ENCODE results near the gene LAMA3.

Gene LAMA3

DNA sequence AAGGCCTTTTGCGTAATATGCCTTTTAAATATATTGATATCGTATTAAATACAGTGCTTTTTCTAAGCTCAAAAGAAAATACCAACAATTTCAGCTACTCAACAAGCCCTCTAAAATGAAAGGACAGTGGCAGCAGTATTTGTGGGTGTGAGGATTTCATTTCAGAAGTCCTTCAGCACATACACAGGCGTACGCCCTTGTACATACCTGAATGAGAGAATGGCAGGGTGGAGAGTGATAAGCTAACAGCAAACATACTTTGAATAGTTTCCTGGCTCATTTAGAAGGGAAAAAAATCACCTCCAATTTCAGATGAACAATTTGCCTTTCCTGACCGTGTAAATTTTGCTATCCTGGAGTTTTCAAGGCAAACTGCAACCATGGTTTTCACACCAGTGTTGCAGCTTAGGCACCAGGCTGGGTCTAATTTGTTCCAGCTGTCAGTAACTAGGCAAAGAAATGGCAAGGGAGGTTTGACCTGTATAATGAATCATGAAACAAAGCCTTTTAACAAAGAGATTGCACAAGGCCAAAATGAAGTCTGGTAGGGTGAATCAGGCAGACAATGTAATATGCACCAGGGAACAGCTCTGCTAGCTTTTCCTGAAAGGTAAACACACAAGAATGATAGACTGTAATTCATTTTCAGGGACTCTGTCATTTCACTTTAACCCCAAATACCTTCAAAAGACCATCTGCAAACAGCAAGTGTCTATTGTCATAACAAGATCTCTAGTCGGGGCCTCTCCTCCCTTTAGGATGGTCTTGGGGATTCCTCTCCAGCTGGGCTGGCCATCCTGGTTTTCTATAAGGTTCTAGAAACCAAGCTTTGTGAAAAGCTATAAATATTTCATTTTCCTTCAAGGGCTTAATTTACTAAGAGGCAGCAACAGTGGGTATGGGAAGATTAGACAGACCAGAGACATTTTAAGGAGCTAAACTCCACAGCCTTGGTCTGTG is 38.0 kb upstream of the LAMA3 start:
- DNase-seq, result no peak
- TF ChIP-seq, protein P1, sequence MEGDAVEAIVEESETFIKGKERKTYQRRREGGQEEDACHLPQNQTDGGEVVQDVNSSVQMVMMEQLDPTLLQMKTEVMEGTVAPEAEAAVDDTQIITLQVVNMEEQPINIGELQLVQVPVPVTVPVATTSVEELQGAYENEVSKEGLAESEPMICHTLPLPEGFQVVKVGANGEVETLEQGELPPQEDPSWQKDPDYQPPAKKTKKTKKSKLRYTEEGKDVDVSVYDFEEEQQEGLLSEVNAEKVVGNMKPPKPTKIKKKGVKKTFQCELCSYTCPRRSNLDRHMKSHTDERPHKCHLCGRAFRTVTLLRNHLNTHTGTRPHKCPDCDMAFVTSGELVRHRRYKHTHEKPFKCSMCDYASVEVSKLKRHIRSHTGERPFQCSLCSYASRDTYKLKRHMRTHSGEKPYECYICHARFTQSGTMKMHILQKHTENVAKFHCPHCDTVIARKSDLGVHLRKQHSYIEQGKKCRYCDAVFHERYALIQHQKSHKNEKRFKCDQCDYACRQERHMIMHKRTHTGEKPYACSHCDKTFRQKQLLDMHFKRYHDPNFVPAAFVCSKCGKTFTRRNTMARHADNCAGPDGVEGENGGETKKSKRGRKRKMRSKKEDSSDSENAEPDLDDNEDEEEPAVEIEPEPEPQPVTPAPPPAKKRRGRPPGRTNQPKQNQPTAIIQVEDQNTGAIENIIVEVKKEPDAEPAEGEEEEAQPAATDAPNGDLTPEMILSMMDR (IDR thresholded peaks at IDR 0.05; ENCODE audit: low read depth, low read length), result no peak

DNA sequence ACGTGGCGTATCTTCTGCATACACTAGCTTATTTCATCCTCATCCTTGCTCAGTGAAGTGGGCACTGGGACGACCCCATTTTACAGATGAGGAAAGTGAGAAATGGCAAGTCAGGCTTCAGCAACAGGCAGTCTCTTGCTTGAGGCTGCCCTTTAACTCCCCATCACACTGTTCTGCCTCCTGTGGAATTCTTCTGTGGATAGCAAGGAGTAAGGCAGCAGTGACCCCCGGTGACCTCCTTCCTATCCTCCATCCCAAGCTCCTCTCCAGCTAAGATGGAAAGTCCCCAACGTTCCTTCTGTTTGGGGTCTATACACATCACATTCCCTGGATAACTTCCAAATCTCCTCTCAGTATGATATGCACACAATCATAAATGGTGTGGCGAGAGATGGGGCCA is 37.0 kb upstream of the LAMA3 start:
- Histone ChIP-seq H3K9me3 (ENCODE audit: severe bottlenecking) (no peaks in the 10 kb centered on the region), H3K4me3 (ENCODE audit: low read depth, low read length) (no peak overlapping the region), H3K27ac (no peak overlapping the region), H3K36me3 (no peaks in the 10 kb centered on the region), H3K27me3 (ENCODE audit: insufficient read depth, low read depth, severe bottlenecking) (no peaks in the 10 kb centered on the region)
- TF ChIP-seq, protein P1 (IDR thresholded peaks at IDR 0.05; ENCODE audit: low read depth, low read length), result no peak
- no peak for DNase-seq

More for the DNA sequence above, 38.0 kb upstream of the LAMA3 start:
- Histone ChIP-seq H3K27me3 (ENCODE audit: insufficient read depth, low read depth, severe bottlenecking) (no peaks in the 10 kb centered on the region), H3K9me3 (ENCODE audit: severe bottlenecking) (no peaks in the 10 kb centered on the region), H3K27ac (no peak overlapping the region), H3K36me3 (no peaks in the 10 kb centered on the region), H3K4me3 (ENCODE audit: low read depth, low read length) (no peak overlapping the region)

DNA sequence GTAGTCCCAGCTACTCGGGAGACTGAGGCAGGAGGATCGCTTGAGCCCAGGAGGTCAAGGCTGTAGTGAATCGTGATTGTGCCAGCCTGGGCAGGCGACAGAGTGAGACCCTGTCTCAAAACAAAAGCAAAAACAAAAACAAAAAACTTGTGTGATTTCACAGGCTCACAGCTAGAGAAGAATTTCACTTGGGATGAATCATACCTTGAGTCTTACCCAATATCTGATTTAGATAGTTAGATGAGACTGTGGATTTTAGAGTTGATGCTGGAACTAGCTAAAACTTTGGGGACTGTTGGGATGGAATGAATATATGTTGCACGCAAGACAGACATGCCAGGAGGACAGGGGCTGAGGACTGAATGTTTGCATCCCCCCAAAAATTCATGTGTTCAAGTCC is 31.0 kb upstream of the LAMA3 start:
- TF ChIP-seq, protein P1 (IDR thresholded peaks at IDR 0.05; ENCODE audit: low read depth, low read length), result no peak
- H3K9me3 ChIP-seq (ENCODE audit: severe bottlenecking), result no peaks in the 10 kb centered on the region
- H3K36me3 ChIP-seq, result no peaks in the 10 kb centered on the region
- H3K4me3 ChIP-seq (ENCODE audit: low read depth, low read length), result no peak overlapping the region
- no peak overlapping the region for H3K27ac ChIP-seq
- no peaks in the 10 kb centered on the region for H3K27me3 ChIP-seq (ENCODE audit: insufficient read depth, low read depth, severe bottlenecking)
- no peak for DNase-seq

DNA sequence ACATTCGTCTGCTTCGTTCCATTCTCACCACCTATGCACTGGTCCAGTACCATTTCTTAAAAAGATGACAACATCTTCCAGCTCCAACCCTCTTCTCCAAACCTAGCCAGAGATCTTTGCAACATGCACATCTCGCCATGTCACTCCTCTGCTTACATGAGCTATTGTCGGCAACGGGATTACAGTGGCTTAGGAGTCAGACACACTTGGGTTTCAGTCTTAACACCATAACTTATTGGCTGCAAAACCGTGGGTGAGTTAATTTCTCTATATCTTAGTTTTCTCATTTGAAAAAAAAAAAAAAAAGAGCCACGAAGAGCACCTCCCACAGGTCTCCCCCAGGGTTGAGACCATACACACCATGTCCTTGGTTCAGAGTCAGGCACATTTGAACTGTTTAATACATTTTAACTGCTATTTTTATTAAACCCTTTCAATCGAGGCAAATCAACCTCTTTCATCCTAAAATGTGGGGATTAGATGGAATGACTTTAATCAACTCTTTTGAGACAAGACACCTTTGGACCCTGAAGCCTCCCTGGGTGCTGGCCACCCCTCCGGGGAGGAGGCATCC is 27.4 kb upstream of the LAMA3 start:
- TF ChIP-seq, protein P1 (IDR thresholded peaks at IDR 0.05; ENCODE audit: low read depth, low read length), result no peak

DNA sequence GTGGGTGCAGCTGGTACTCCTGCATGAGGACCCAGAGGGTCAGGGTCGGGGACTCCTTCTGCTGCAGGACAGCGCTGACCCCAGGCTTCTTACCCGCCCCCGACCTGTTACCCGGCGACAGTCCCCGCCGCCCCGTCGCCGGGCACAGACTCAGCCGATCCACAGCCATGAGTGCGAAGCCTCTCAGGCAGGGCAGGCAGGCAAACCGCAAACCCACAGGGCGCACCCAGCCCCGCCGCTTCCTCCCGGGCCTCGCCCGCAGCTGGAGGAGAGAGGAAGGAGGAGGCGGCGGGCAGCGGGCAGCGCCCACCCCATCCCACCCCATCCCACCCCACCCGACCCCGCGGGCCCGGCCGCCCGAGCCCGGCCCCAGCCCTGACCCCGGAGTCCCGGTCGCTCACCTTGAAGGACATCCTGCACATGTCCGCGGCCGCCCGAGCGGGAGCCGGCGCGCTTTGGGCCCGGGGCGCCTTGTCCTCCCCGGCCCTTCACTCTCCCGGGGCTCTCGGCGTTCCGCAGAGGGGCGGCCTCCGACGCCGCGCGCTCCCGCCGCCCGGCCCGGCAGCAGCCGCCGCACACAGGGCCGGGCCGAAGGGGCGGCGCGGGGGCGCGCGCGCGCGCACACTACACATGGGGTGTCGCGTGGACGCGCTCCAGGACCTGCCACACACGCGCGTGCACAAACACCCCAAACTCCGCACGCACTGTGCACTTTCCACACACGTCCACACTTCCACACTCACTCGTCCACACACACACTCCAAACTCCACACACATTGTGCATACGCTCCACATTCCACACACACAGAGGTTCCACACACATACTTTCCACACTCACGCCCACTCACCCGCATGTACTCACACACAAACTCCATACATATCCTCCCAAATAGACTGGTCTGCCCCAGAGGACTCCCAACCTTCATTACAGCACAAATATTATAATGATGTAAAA is 26.7 kb upstream of the LAMA3 start, which contains the start of gene ANKRD29:
Gene ANKRD29, minus strand, starts transcription at position 603 of the 955 bp plus-strand sequence. Its CDS starts 181 bp downstream, at position 422.
- Histone ChIP-seq H3K9me3 (ENCODE audit: severe bottlenecking) (no peaks in the 10 kb centered on the region), H3K4me3 (ENCODE audit: low read depth, low read length) (peak within 1 kb of the TSS; percentile 47), H3K36me3 (no peaks in the 10 kb centered on the region), H3K27me3 (ENCODE audit: insufficient read depth, low read depth, severe bottlenecking) (no peaks in the 10 kb centered on the region), H3K27ac (no peak within 1 kb of the TSS)
- TF ChIP-seq, protein P1 (IDR thresholded peaks at IDR 0.05; ENCODE audit: low read depth, low read length), result no peak
- peak; percentile 61 for DNase-seq

More for the DNA sequence above, 27.4 kb upstream of the LAMA3 start:
- peak; percentile 25 for DNase-seq
- no peaks in the 10 kb centered on the region for H3K36me3 ChIP-seq
- H3K27me3 ChIP-seq (ENCODE audit: insufficient read depth, low read depth, severe bottlenecking), result no peaks in the 10 kb centered on the region
- H3K4me3 ChIP-seq (ENCODE audit: low read depth, low read length), result peak overlapping the region; percentile 47
- no peak overlapping the region for H3K27ac ChIP-seq
- no peaks in the 10 kb centered on the region for H3K9me3 ChIP-seq (ENCODE audit: severe bottlenecking)

All from WERI-Rb-1 (cell line).